ENCODE data around the gene S100A3. TPM values are rescaled to one million over a fixed set of nuclear protein-coding genes. Genes with fewer than 3 reads are reported as not detected.
A peak's percentile ranks its signal among the peaks of the same experiment; 100 is the strongest.
"Not testable (repeated sequence)": the region's sequence is repeated elsewhere in the genome, so short reads cannot be mapped to it uniquely, and the experiment has no call there.

S100A3 gene
- polyA plus RNA-seq, 2 donors, result 10.2 to 27.5 TPM

DNA sequence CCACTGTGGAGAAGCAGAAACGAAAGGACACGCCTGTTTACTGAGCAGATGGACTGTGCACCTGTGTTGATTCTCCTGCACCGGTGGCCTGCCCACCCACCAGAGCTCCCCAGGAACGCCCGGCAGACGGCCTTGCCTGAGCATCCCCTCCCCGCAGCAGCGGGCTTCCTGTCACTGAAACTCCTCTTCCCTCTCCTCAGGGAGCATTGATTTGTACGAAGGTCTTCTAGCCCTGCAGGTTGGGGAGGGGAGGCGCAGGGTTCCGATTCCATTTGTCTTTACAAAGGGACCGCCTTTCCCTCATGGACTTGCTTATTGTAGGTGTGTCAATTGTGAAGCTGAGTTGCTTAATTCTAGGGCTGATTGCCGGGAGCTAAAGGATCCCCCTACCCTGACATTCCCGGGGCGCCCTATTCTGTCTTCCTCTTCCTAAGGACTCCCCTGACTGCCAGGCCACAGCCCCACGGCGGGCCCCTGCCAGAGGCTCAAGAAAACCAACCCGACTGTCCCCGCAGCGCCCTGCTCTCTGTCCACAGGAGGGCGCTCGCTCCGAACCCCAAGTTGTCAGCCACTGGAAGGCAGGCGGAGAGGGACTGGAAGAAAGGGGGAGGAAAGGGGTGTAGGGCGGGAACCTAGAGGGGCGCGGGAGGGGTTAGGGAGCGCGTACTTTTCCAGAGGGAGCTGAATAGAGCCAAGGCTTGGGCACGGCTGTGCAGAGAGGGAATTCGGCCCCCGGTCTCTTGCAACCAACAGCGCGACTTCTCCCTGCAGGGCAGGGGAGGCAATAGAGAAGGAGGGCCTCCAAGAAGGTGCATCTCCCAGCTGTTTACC, 16.1 kb downstream of the S100A3 start:
- WGBS, 2 donors, result 14 to 21% methylated on average over 34 of the region's 34 CpGs
- H3K27me3 ChIP-seq (ENCODE audit: control insufficient read depth in 1 of 2, insufficient read depth in 2 of 2, low read length in 2 of 2), result no peaks in the 10 kb centered on the region
- peak overlapping the region; percentile 98 to 100 for H3K27ac ChIP-seq (ENCODE audit: low read depth in 2 of 2, low read length in 1 of 2)
- H3K36me3 ChIP-seq (ENCODE audit: control insufficient read depth in 2 of 2, insufficient read depth in 2 of 2, low read length in 1 of 2), result peaks cover 0 to 3% of the 10 kb centered on the region in 2 donors
- H3K9me3 ChIP-seq (ENCODE audit: control insufficient read depth in 2 of 2, insufficient read depth in 1 of 2, low read depth in 1 of 2, low read length in 1 of 2), result no peaks in the 10 kb centered on the region
- H3K4me1 ChIP-seq (ENCODE audit: control insufficient read depth in 2 of 2, insufficient read depth in 2 of 2, low read length in 1 of 2), result peaks cover 0 to 39% of the 10 kb centered on the region in 2 donors
- H3K4me3 ChIP-seq (ENCODE audit: low read depth in 1 of 2, low read length in 2 of 2), result peak overlapping the region; percentile 41 to 83

DNA sequence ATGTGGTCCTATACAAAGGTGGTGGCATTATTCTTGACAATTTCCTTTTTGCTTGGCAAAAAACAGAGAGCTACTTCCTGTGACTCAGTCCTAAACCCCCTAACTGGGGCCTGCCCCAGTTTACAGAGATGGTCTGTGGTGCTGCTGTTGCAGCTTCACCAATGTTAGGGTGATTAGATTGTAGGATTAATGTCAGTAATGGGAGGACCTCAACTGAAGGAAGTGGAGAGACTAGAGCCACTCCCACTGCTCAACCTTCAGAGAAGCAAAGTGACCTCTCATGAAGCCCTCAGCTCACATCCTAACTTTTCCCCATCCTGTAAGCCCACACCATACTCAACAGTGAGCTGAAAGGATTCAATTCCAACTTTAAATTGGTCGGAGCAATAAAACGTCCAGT, 16.9 kb downstream of the S100A3 start:
- Histone ChIP-seq H3K27ac (ENCODE audit: low read depth in 2 of 2, low read length in 1 of 2) (peak overlapping the region; percentile 53 to 98), H3K4me3 (ENCODE audit: low read depth in 1 of 2, low read length in 2 of 2) (no peak overlapping the region), H3K9me3 (ENCODE audit: control insufficient read depth in 2 of 2, insufficient read depth in 1 of 2, low read depth in 1 of 2, low read length in 1 of 2) (no peaks in the 10 kb centered on the region), H3K27me3 (ENCODE audit: control insufficient read depth in 1 of 2, insufficient read depth in 2 of 2, low read length in 2 of 2) (no peaks in the 10 kb centered on the region), H3K36me3 (ENCODE audit: control insufficient read depth in 2 of 2, insufficient read depth in 2 of 2, low read length in 1 of 2) (peaks cover 0 to 3% of the 10 kb centered on the region in 2 donors), H3K4me1 (ENCODE audit: control insufficient read depth in 2 of 2, insufficient read depth in 2 of 2, low read length in 1 of 2) (peaks cover 0 to 39% of the 10 kb centered on the region in 2 donors)
- 67% methylated on average over 2 of the region's 2 CpGs for WGBS, 2 donors

DNA sequence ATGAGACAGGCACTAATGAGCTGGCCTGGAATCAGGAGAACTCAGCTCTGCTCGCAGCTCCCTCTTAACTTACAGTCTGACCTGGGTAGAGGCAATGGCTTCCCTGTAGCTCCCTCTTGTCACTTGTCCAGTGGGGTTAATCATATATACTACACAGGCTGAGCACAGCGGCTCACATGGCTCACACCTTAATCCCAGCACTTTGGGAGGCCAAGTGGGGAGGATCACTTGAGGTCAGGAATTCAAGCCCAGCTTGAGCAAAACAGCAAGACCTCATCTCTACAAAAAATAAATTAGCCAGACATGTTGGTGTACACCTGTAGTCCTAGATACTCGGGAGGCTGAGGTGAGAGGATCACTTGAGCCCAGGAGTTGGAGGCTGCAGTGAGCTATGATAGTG, 17.4 kb downstream of the S100A3 start:
- H3K9me3 ChIP-seq (ENCODE audit: control insufficient read depth in 2 of 2, insufficient read depth in 1 of 2, low read depth in 1 of 2, low read length in 1 of 2), result no peaks in the 10 kb centered on the region
- H3K27me3 ChIP-seq (ENCODE audit: control insufficient read depth in 1 of 2, insufficient read depth in 2 of 2, low read length in 2 of 2), result no peaks in the 10 kb centered on the region
- H3K4me1 ChIP-seq (ENCODE audit: control insufficient read depth in 2 of 2, insufficient read depth in 2 of 2, low read length in 1 of 2), result peaks cover 0 to 35% of the 10 kb centered on the region in 2 donors
- peaks cover 0 to 3% of the 10 kb centered on the region in 2 donors for H3K36me3 ChIP-seq (ENCODE audit: control insufficient read depth in 2 of 2, insufficient read depth in 2 of 2, low read length in 1 of 2)
- H3K27ac ChIP-seq (ENCODE audit: low read depth in 2 of 2, low read length in 1 of 2), result no peak overlapping the region
- no peak overlapping the region for H3K4me3 ChIP-seq (ENCODE audit: low read depth in 1 of 2, low read length in 2 of 2)
- WGBS, 2 donors, result 90 to 91% methylated on average over 3 of the region's 3 CpGs

DNA sequence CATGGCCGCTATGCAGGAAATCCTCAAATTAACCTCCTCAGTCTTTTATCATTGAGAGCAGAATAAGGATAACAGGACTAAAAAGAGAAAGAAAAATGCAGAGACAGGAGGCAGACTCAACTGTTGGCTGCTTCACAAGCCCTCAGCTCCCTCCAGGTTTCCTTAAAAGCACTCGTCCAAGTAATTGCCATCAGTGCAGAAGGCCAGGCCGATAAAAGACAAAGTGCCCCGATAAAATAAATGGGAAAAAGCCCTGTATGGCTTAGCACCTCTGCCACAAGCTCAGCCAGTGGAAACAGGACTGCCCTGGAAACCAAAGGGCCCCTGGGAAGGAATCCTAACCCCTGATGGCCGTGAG, 21.4 kb downstream of the S100A3 start:
- Histone ChIP-seq H3K27me3 (ENCODE audit: control insufficient read depth in 1 of 2, insufficient read depth in 2 of 2, low read length in 2 of 2) (no peaks in the 10 kb centered on the region), H3K4me1 (ENCODE audit: control insufficient read depth in 2 of 2, insufficient read depth in 2 of 2, low read length in 1 of 2) (peaks cover 0 to 15% of the 10 kb centered on the region in 2 donors), H3K4me3 (ENCODE audit: low read depth in 1 of 2, low read length in 2 of 2) (no peak overlapping the region), H3K27ac (ENCODE audit: low read depth in 2 of 2, low read length in 1 of 2) (peak overlapping the region in 1 of 2 donors; percentile 60), H3K9me3 (ENCODE audit: control insufficient read depth in 2 of 2, insufficient read depth in 1 of 2, low read depth in 1 of 2, low read length in 1 of 2) (no peaks in the 10 kb centered on the region), H3K36me3 (ENCODE audit: control insufficient read depth in 2 of 2, insufficient read depth in 2 of 2, low read length in 1 of 2) (no peaks in the 10 kb centered on the region)
- WGBS, 2 donors, result 89% methylated on average over 5 of the region's 5 CpGs

DNA sequence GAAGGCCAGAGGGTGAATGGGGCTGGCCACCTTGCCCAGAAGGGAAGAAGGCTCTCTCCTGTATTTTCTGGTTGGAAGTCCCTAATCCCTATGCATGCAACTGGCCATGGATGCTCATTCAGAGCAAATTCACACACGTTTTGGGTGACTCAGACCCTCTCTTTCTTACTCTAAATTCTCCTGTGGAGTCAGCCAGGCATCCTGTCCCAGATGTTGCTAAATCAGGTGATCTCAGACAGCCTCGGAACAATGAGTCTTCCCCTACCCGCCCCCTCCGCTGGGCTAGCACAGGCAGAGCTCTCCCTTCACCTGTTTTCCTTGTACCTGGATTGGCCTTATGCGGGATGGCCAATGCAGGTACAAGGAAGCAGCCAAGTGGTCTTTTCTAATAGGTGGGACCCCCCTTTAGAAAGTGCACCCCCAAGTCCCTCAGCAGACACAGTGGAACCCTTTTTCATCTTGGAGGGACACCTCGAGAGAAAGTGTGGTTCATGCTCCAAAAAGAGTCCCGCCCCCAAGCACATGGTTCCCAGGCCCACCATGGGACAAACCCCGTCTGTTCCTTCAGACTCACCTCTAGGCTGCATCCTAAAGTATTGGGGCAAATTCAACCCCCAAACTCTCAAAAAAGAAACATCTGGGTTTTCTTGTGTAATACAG, 21.9 kb downstream of the S100A3 start:
- no peak overlapping the region for H3K4me3 ChIP-seq (ENCODE audit: low read depth in 1 of 2, low read length in 2 of 2)
- H3K4me1 ChIP-seq (ENCODE audit: control insufficient read depth in 2 of 2, insufficient read depth in 2 of 2, low read length in 1 of 2), result peaks cover 0 to 15% of the 10 kb centered on the region in 2 donors
- H3K27me3 ChIP-seq (ENCODE audit: control insufficient read depth in 1 of 2, insufficient read depth in 2 of 2, low read length in 2 of 2), result no peaks in the 10 kb centered on the region
- H3K36me3 ChIP-seq (ENCODE audit: control insufficient read depth in 2 of 2, insufficient read depth in 2 of 2, low read length in 1 of 2), result no peaks in the 10 kb centered on the region
- H3K9me3 ChIP-seq (ENCODE audit: control insufficient read depth in 2 of 2, insufficient read depth in 1 of 2, low read depth in 1 of 2, low read length in 1 of 2), result no peaks in the 10 kb centered on the region
- peak overlapping the region; percentile 87 to 91 for H3K27ac ChIP-seq (ENCODE audit: low read depth in 2 of 2, low read length in 1 of 2)
- WGBS, 2 donors, result 62 to 70% methylated on average over 8 of the region's 8 CpGs

DNA sequence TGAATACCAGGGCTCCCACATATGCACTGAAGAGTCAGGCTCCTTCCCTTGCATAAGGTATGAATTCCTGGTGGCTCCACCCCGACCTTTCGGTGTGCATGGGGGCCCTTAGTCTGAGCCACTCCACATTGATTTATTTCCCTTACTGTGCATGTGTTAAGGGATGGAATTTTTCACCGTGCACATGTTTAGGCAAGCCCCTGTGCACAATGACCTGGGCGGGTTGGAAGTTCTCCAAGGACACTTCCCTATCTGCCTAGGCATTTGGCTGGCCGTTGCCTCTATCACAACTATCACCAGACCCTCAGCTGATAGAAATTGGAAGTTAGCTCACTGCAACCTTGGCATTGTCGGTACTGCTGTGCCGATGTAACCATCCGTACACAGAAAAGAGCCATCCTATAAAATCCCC, 22.9 kb downstream of the S100A3 start:
- Histone ChIP-seq H3K4me3 (ENCODE audit: low read depth in 1 of 2, low read length in 2 of 2) (no peak overlapping the region), H3K36me3 (ENCODE audit: control insufficient read depth in 2 of 2, insufficient read depth in 2 of 2, low read length in 1 of 2) (no peaks in the 10 kb centered on the region), H3K9me3 (ENCODE audit: control insufficient read depth in 2 of 2, insufficient read depth in 1 of 2, low read depth in 1 of 2, low read length in 1 of 2) (no peaks in the 10 kb centered on the region), H3K27ac (ENCODE audit: low read depth in 2 of 2, low read length in 1 of 2) (peak overlapping the region; percentile 87 to 91), H3K4me1 (ENCODE audit: control insufficient read depth in 2 of 2, insufficient read depth in 2 of 2, low read length in 1 of 2) (peaks cover 0 to 11% of the 10 kb centered on the region in 2 donors), H3K27me3 (ENCODE audit: control insufficient read depth in 1 of 2, insufficient read depth in 2 of 2, low read length in 2 of 2) (no peaks in the 10 kb centered on the region)
- 33 to 38% methylated on average over 8 of the region's 8 CpGs for WGBS, 2 donors

DNA sequence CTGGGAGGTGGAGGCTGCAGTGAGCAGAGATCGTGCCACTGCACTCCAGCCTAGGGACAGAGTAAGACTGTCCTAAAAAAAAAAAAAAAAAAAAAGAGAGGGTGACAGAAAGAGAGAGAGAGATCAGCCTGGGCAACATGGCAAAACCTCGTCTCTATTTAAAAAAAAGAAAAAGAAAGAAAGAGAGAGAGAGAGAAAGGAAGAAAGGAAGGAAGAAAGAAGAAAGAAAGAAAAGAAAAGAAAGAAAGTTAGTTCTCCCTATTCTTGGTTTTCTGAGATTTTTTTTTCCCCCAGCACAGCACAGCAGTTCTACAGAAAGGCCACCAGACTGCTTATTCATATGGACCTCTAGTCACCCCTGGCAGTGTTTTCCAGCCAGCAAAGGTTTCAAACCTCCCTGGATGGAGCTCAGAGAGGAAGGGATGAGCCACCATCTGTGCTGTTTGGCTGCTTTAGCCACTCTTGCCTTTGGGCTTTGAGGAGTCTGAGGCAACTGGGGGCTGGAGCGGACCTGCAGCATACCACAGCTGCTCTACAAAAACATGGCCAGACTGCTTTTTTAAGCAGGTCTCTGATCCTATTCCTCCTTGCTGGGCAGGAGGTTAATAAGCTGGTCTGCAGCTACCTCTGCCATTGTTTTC, 23.9 kb downstream of the S100A3 start:
- Histone ChIP-seq H3K9me3 (ENCODE audit: control insufficient read depth in 2 of 2, insufficient read depth in 1 of 2, low read depth in 1 of 2, low read length in 1 of 2) (no peaks in the 10 kb centered on the region), H3K36me3 (ENCODE audit: control insufficient read depth in 2 of 2, insufficient read depth in 2 of 2, low read length in 1 of 2) (no peaks in the 10 kb centered on the region), H3K27me3 (ENCODE audit: control insufficient read depth in 1 of 2, insufficient read depth in 2 of 2, low read length in 2 of 2) (no peaks in the 10 kb centered on the region), H3K4me3 (ENCODE audit: low read depth in 1 of 2, low read length in 2 of 2) (no peak overlapping the region), H3K4me1 (ENCODE audit: control insufficient read depth in 2 of 2, insufficient read depth in 2 of 2, low read length in 1 of 2) (peaks cover 0 to 11% of the 10 kb centered on the region in 2 donors), H3K27ac (ENCODE audit: low read depth in 2 of 2, low read length in 1 of 2) (peak overlapping the region; percentile 87 to 91)
- WGBS, 2 donors, result 30 to 42% methylated on average over 3 of the region's 3 CpGs

DNA sequence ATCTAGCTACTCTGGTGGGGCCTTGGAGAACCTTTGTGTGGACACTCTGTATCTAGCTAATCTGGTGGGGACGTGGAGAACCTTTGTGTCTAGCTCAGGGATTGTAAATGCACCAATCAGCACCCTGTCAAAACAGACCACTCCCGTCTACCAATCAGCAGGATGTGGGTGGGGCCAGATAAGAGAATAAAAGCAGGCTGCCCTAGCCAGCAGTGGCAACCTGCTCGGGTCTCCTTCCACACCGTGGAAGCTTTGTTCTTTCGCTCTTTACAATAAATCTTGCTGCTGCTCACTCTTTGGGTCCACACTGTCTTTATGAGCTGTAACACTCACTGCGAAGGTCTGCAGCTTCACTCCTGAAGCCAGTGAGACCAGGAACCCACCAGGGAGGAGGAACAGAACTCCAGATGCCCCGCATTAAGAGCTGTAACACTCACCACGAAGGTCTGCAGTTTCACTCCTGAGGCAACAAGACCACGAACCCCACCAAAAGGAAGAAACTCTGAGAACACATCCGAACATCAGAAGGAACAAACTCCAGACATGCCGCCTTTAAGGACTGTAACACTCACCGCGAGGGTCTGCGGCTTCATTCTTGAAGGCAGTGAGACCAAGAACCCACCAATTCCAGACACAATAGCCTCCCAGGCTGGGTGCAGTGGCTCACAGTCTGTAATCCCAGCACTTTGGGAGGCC, 26.6 kb downstream of the S100A3 start:
- 82 to 83% methylated on average over 14 of the region's 14 CpGs for WGBS, 2 donors
- not testable (repeated sequence) for H3K27ac ChIP-seq (ENCODE audit: low read depth in 2 of 2, low read length in 1 of 2); H3K36me3 ChIP-seq (ENCODE audit: control insufficient read depth in 2 of 2, insufficient read depth in 2 of 2, low read length in 1 of 2)

DNA sequence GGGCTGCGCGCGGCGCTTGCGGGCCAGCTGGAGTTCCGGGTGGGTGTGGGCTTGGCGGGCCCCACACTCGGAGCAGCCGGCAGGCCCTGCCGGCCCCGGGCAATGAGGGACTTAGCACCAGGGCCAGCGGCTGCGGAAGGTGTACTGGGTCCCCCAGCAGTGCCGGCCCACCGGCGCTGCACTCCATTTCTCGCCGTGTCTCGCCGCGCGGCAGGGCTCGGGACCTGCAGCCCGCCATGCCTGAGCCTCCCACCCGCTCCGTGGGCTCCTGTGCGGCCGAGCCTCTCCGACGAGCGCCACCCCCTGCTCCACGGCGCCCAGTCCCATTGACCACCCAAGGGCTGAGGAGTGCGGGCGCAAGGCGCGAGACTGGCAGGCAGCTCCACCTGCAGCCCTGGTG, 27.2 kb downstream of the S100A3 start:
- H3K36me3 ChIP-seq (ENCODE audit: control insufficient read depth in 2 of 2, insufficient read depth in 2 of 2, low read length in 1 of 2); H3K9me3 ChIP-seq (ENCODE audit: control insufficient read depth in 2 of 2, insufficient read depth in 1 of 2, low read depth in 1 of 2, low read length in 1 of 2); H3K4me3 ChIP-seq (ENCODE audit: low read depth in 1 of 2, low read length in 2 of 2); H3K27me3 ChIP-seq (ENCODE audit: control insufficient read depth in 1 of 2, insufficient read depth in 2 of 2, low read length in 2 of 2); H3K27ac ChIP-seq (ENCODE audit: low read depth in 2 of 2, low read length in 1 of 2): not testable (repeated sequence)
- peaks cover 0 to 11% of the 10 kb centered on the region in 2 donors for H3K4me1 ChIP-seq (ENCODE audit: control insufficient read depth in 2 of 2, insufficient read depth in 2 of 2, low read length in 1 of 2)
- 96 to 97% methylated on average over 36 to 37 of the region's 37 CpGs for WGBS, 2 donors

More for the DNA sequence above, 26.6 kb downstream of the S100A3 start:
- peaks cover 0 to 11% of the 10 kb centered on the region in 2 donors for H3K4me1 ChIP-seq (ENCODE audit: control insufficient read depth in 2 of 2, insufficient read depth in 2 of 2, low read length in 1 of 2)
- H3K4me3 ChIP-seq (ENCODE audit: low read depth in 1 of 2, low read length in 2 of 2); H3K9me3 ChIP-seq (ENCODE audit: control insufficient read depth in 2 of 2, insufficient read depth in 1 of 2, low read depth in 1 of 2, low read length in 1 of 2); H3K27me3 ChIP-seq (ENCODE audit: control insufficient read depth in 1 of 2, insufficient read depth in 2 of 2, low read length in 2 of 2): not testable (repeated sequence)

Data from esophagus (tissue), 2 donors.